Activated T-helper 1 cell treated with anti-CD3 and anti-CD28 coated beads, Interleukin-2, amount 50 U/mL, for 16 hours (primary cell): ENCODE measurements around the gene ZNF785.
"Not testable (repeated sequence)": the region's sequence is repeated elsewhere in the genome, so short reads cannot be mapped to it uniquely, and the experiment has no call there.

Experiments used
- DNase-seq, 2 donors: peaks; one replicate each; pipeline ENCODE4 v3.0.0-alpha.2; 2020; ENCODE audit warnings: low read depth in 1 of 2, low spot score in 1 of 2

The ZNF785 gene

GRCh38 chr16:30540916-30541464, 44.5 kb downstream of the ZNF785 start:
- not testable (repeated sequence) for DNase-seq

GRCh38 chr16:30539986-30540526, 45.4 kb downstream of the ZNF785 start:
- DNase-seq, result not testable (repeated sequence)

GRCh38 chr16:30539000-30539964, 46.2 kb downstream of the ZNF785 start:
- no peak for DNase-seq

GRCh38 chr16:30536391-30537024, 49.0 kb downstream of the ZNF785 start:
- not testable (repeated sequence) for DNase-seq

- peak; percentile 32 to 48 for DNase-seq
These were observed 49.7 kb downstream of the ZNF785 start for GRCh38 chr16:30535777-30536190.

- DNase-seq, result no peak
These were observed 50.3 kb downstream of the ZNF785 start for GRCh38 chr16:30535106-30535776.

- DNase-seq, result peak; percentile 82 to 85
These were observed 51.0 kb downstream of the ZNF785 start, which contains the start of gene ZNF747 for GRCh38 chr16:30534368-30535105. Gene ZNF747, minus strand, starts transcription at chr16:30534858. Its CDS starts 179 bp downstream, at chr16:30534679.

GRCh38 chr16:30533748-30534367, 51.6 kb downstream of the ZNF785 start:
- DNase-seq, result no peak

GRCh38 chr16:30533146-30533522, 52.4 kb downstream of the ZNF785 start:
- no peak for DNase-seq

GRCh38 chr16:30532285-30533145, 53.0 kb downstream of the ZNF785 start:
- DNase-seq, result no peak
